ENCODE measurements around the gene CAMSAP2.

DNA sequence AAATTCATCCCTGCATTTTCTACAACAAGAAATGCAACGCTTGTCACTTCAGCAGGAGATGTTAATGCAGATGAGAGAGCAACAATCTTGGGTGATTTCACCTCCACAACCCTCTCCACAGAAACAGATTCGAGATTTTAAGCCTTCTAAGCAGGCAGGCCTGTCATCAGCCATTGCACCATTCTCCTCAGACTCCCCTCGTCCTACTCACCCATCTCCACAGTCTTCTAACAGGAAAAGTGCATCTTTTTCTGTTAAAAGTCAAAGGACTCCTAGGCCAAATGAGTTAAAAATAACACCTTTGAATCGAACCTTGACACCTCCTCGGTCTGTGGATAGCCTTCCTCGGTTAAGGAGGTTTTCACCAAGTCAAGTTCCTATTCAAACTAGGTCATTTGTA, 110.7 kb downstream of the CAMSAP2 start:
- TF ChIP-seq, protein P1, sequence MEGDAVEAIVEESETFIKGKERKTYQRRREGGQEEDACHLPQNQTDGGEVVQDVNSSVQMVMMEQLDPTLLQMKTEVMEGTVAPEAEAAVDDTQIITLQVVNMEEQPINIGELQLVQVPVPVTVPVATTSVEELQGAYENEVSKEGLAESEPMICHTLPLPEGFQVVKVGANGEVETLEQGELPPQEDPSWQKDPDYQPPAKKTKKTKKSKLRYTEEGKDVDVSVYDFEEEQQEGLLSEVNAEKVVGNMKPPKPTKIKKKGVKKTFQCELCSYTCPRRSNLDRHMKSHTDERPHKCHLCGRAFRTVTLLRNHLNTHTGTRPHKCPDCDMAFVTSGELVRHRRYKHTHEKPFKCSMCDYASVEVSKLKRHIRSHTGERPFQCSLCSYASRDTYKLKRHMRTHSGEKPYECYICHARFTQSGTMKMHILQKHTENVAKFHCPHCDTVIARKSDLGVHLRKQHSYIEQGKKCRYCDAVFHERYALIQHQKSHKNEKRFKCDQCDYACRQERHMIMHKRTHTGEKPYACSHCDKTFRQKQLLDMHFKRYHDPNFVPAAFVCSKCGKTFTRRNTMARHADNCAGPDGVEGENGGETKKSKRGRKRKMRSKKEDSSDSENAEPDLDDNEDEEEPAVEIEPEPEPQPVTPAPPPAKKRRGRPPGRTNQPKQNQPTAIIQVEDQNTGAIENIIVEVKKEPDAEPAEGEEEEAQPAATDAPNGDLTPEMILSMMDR (IDR thresholded peaks at IDR 0.05), result no peak
- no peak for TF ChIP-seq POLR2A (IDR thresholded peaks at IDR 0.05)
